Ishikawa (cell line): ENCODE measurements around the gene SS18L1.

Experiments
- CEBPB ChIP-seq: IDR thresholded peaks from 2 replicates; pipeline ENCODE4 v1.6.1; 2012
- CREB1 ChIP-seq: IDR thresholded peaks from 2 replicates; pipeline ENCODE4 v1.6.1; 2012; ENCODE audit warnings: low read depth
- EGR1 ChIP-seq: IDR thresholded peaks from 2 replicates; pipeline ENCODE4 v1.6.1; 2012
- EP300 ChIP-seq: IDR thresholded peaks from 2 replicates; pipeline ENCODE4 v1.6.1; 2012; ENCODE audit warnings: borderline replicate concordance
- FOXM1 ChIP-seq: IDR thresholded peaks from 2 replicates; pipeline ENCODE4 v1.6.1; 2012; ENCODE audit warnings: low read depth, borderline replicate concordance
- NFIC ChIP-seq: IDR thresholded peaks from 2 replicates; pipeline ENCODE4 v1.6.1; 2012
- RAD21 ChIP-seq: IDR thresholded peaks from 2 replicates; pipeline ENCODE4 v1.6.1; 2012; ENCODE audit warnings: low read depth
- REST ChIP-seq: IDR thresholded peaks from 2 replicates; pipeline ENCODE4 v1.6.1; 2012; ENCODE audit warnings: low read depth, mild to moderate bottlenecking
- TAF1 ChIP-seq: IDR thresholded peaks from 2 replicates; pipeline ENCODE4 v1.6.1; 2012; ENCODE audit warnings: low read depth, mild to moderate bottlenecking
- TCF12 ChIP-seq: IDR thresholded peaks from 2 replicates; pipeline ENCODE4 v1.6.1; 2012; ENCODE audit warnings: low read depth
- TEAD4 ChIP-seq: IDR thresholded peaks from 2 replicates; pipeline ENCODE4 v1.6.1; 2012
- USF1 ChIP-seq: IDR thresholded peaks from 2 replicates; pipeline ENCODE4 v1.6.1; 2012
- YY1 ChIP-seq: IDR thresholded peaks from 2 replicates; pipeline ENCODE4 v1.6.1; 2012; ENCODE audit warnings: low read depth
- ZBTB7A ChIP-seq: IDR thresholded peaks from 2 replicates; pipeline ENCODE4 v1.6.1; 2012; ENCODE audit warnings: low read depth
- TF ChIP-seq, protein P1 (sequence below): IDR thresholded peaks from 2 replicates; pipeline ENCODE4 v1.6.1; 2012

Gene SS18L1

DNA sequence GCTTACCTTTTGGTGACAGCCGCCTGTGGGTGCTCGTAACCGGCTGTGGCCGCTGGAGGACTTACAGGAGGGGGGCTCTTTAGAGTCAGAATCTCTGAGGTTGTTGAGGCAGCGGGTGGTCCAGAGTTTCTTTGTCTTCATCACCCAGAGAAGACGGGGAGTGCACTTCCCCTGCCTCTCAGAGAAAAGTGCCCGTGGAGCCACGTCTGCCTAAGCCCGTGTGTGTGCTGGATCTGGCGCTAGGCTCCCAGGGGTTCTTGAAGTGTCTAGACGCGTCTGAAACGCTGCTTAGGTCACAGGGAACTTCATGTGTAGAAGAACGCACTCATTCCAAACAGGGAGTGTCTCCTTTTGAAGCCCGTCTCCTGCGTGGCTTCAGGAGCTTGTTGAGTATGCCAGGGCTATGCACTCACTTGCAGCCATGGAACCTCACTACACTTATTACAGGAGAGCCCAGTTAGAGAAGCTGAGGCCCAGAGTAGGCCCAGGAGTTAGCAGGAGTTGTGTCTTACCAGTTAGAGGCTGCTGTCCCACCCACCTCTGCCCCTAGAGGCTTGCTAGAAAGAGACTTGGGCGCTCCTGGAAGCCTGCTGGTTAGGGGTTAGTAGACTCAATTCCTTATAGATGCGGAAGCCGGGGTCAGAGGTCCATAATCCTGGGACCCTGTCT is 20.0 kb upstream of the SS18L1 start:
- TF ChIP-seq EGR1 (no peak), ZBTB7A (no peak), TEAD4 (no peak)

DNA sequence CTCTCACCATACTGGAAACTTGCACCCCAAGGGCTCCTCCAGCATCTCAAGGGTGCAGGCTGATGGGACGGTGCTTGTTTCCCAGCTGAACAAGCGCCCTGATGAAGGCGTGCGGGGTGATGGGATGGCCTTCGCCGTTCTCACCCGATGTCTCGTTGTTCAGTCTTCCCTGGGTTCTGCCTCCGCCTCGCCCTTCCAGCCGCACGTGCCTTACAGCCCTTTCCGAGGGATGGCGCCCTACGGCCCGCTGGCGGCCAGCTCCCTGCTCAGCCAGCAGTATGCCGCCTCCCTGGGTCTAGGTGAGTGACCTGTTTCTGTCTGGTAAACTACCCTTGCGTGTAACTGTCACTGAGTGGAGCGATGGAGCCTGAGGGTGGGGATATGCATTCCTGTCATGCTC is 17.4 kb upstream of the SS18L1 start:
- TF ChIP-seq CEBPB: no peak

- no peak for TF ChIP-seq NFIC
These were observed 15.8 kb upstream of the SS18L1 start for GRCh38 chr20:62127799-62128198.

GRCh38 chr20:62128502-62128901 is 15.1 kb upstream of the SS18L1 start:
- TF ChIP-seq CREB1 (no peak), CEBPB (no peak), EGR1 (no peak), NFIC (no peak), REST (no peak), EP300 (no peak), FOXM1 (no peak), USF1 (no peak), TCF12 (no peak), TAF1 (no peak), RAD21 (no peak), ZBTB7A (no peak), TEAD4 (no peak), YY1 (no peak)
- TF ChIP-seq, protein P1, sequence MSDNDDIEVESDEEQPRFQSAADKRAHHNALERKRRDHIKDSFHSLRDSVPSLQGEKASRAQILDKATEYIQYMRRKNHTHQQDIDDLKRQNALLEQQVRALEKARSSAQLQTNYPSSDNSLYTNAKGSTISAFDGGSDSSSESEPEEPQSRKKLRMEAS: no peak

GRCh38 chr20:62129731-62130531 is 13.6 kb upstream of the SS18L1 start:
- TF ChIP-seq CEBPB: no peak
- TF ChIP-seq EGR1: no peak
- no peak for TF ChIP-seq ZBTB7A
- no peak for TF ChIP-seq YY1
- TF ChIP-seq FOXM1: no peak
- no peak for TF ChIP-seq NFIC
- TF ChIP-seq REST: no peak
- TF ChIP-seq EP300: no peak

- TF ChIP-seq USF1: no peak
- TF ChIP-seq EP300: no peak
- no peak for TF ChIP-seq NFIC
- no peak for TF ChIP-seq CREB1
- TF ChIP-seq EGR1: no peak
- no peak for TF ChIP-seq TCF12
These were observed 11.8 kb upstream of the SS18L1 start for GRCh38 chr20:62131560-62132320.

DNA sequence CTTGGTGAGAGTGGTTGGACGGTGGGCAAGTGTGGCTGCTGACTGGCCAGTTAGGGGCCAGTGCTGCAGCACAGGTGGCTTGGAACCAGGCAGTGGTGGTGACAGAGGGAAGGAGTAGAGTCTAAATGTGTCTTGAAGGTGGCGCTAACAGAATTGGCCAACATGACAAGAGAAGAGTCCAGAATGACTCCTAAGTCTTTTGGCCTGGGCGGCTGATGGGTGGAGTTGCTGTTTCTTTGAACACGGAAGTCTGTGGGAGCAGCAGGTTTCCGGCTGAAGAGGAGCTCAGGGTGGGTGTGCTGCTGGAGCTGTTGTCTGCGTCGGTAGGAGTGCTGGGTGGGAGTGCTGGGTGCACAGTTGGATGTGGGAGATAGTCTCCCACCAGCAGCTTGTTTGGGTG is 11.1 kb upstream of the SS18L1 start:
- TF ChIP-seq TAF1: no peak
- TF ChIP-seq, protein P1: no peak
- TF ChIP-seq USF1: no peak
- TF ChIP-seq TCF12: no peak
- no peak for TF ChIP-seq CREB1
- no peak for TF ChIP-seq TEAD4
- TF ChIP-seq ZBTB7A: no peak
- no peak for TF ChIP-seq REST
- TF ChIP-seq NFIC: no peak
- no peak for TF ChIP-seq YY1
- no peak for TF ChIP-seq FOXM1
- no peak for TF ChIP-seq RAD21
- TF ChIP-seq EP300: no peak
- TF ChIP-seq EGR1: no peak
- TF ChIP-seq CEBPB: no peak
